HUES6 (cell line): ENCODE measurements around the gene PANK2.
"Not testable (repeated sequence)": the region's sequence is repeated elsewhere in the genome, so short reads cannot be mapped to it uniquely, and the experiment has no call there.

Experiments
- H3K27ac ChIP-seq: 2 replicates; pipeline ENCODE4 v1.7.0; 2013; ENCODE audit warnings: low read depth, mild to moderate bottlenecking, low read length, inconsistent platforms
- H3K27me3 ChIP-seq: 2 replicates; pipeline ENCODE4 v1.6.1; 2013; ENCODE audit warnings: low read length; ENCODE audit not compliant: control insufficient read depth, insufficient read depth
- H3K36me3 ChIP-seq: 2 replicates; pipeline ENCODE4 v1.6.1; 2013; ENCODE audit warnings: low read length; ENCODE audit not compliant: control insufficient read depth, insufficient read depth
- H3K4me1 ChIP-seq: 2 replicates; pipeline ENCODE4 v1.6.1; 2013; ENCODE audit warnings: low read length; ENCODE audit not compliant: control insufficient read depth, insufficient read depth
- H3K4me3 ChIP-seq: 2 replicates; pipeline ENCODE4 v1.5.1; 2013; ENCODE audit warnings: low read depth, low read length
- H3K9ac ChIP-seq: one replicate; pipeline ENCODE4 v1.6.1; 2013; ENCODE audit warnings: mild to moderate bottlenecking, low read length
- H3K9me3 ChIP-seq: 2 replicates; pipeline ENCODE4 v1.6.1; 2013; ENCODE audit warnings: low read depth, low read length; ENCODE audit not compliant: control insufficient read depth, insufficient read depth

PANK2 gene

DNA sequence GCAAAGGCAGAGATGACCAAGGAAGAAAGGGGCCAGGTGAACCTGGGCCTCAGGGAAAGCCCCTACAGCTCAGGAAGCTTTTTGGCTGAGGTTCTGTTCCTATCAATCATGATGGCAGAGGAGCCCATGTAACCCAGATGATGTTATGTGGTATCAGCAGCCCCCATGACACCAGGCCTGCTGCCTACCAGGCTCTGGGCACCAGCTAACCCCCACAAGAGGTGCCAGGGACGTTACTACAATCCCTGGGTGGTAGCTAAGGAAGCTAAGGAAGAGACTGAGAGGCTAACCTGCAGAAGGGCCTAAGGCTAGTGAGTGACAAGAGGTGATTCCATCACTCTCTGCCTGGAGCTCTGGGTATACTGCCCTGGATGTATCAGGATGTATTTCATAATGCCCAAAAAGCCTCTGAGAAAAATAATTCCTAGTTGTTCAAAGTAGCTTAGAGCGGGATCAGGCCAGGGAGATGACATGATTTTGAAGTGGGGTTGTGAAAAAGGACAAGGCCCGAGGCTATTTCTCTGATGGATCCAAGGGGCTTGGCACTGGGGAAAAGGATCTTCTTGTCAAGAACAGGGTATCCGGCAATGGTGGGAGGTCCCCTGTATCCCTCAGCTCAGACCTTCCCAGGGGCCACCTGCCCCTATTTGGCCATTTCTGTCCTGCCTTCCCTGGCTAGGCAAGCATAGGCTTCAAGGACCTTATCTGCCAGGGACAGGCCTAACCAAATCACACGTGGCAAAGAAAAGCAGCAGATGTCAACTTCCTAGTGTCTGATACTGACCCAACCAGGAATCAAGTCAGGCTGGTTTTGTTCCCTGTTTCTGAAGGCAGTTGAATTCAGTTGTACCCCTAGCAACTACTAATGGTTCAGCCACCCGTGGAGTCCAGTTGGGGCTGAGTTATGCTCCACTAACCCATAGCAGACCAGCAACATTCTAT lies 41.3 kb downstream of the PANK2 start:
- peaks cover 32% of the 10 kb centered on the region for H3K36me3 ChIP-seq
- no peaks in the 10 kb centered on the region for H3K9me3 ChIP-seq
- H3K27me3 ChIP-seq: no peaks in the 10 kb centered on the region
- no peak overlapping the region for H3K27ac ChIP-seq
- H3K4me3 ChIP-seq: no peak overlapping the region
- H3K9ac ChIP-seq: no peak overlapping the region
- H3K4me1 ChIP-seq: peaks cover 23% of the 10 kb centered on the region

DNA sequence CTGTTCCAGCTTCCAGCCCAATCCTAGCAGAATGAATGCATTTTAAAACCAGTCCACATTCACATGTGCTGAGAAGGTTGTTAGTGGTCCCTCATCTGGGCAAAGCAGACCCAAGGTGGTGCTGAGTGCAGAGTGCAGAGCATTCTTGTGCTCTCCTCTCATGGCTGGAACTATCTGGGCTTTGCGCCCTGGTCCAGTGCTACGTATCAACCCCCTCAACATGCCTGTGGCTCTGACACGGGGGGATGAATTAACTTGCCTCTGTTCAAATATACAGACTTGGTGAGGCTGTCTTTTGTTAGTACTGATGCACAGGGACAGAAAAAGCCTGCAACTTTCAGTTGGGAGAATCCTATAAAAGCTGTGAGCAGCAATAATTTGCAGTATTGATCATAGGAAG lies 42.5 kb downstream of the PANK2 start:
- H3K9ac ChIP-seq: no peak overlapping the region
- H3K9me3 ChIP-seq: no peaks in the 10 kb centered on the region
- H3K36me3 ChIP-seq: peaks cover 33% of the 10 kb centered on the region
- H3K4me1 ChIP-seq: peaks cover 14% of the 10 kb centered on the region
- H3K4me3 ChIP-seq: no peak overlapping the region
- no peak overlapping the region for H3K27ac ChIP-seq
- H3K27me3 ChIP-seq: no peaks in the 10 kb centered on the region

DNA sequence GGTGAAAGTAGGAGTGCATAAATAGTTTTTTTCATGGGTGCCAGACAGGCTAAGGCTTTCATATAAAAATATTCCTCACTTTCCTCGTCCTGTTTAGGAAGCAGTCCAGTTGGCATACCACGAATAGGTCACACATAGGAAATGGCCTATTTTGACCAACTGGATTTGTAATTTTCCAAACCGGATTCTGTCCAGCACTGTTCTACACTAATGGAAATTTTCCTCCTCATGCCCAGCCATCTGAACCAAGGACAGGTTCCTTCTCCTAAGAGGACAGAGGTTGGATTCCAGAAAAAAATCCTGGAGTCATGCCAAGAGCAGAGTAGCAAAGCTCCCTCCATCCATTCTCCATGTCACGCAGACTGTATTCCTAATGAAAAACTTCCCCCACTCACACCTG lies 43.1 kb downstream of the PANK2 start:
- no peak overlapping the region for H3K27ac ChIP-seq
- peaks cover 31% of the 10 kb centered on the region for H3K36me3 ChIP-seq
- no peak overlapping the region for H3K4me3 ChIP-seq
- no peaks in the 10 kb centered on the region for H3K9me3 ChIP-seq
- peaks cover 8% of the 10 kb centered on the region; the same call in 1 of the 2 replicates for H3K4me1 ChIP-seq
- H3K27me3 ChIP-seq: no peaks in the 10 kb centered on the region
- H3K9ac ChIP-seq: no peak overlapping the region

- no peak overlapping the region for H3K4me3 ChIP-seq
- H3K9me3 ChIP-seq: no peaks in the 10 kb centered on the region
- H3K4me1 ChIP-seq: peaks cover 6% of the 10 kb centered on the region; the same call in 1 of the 2 replicates
- no peak overlapping the region for H3K9ac ChIP-seq
- H3K27me3 ChIP-seq: no peaks in the 10 kb centered on the region
- no peak overlapping the region for H3K27ac ChIP-seq
- peaks cover 32% of the 10 kb centered on the region for H3K36me3 ChIP-seq
Observed at GRCh38 chr20:3932681-3933080, 43.5 kb downstream of the PANK2 start.

GRCh38 chr20:3933218-3933617 lies 44.0 kb downstream of the PANK2 start:
- Histone ChIP-seq H3K27ac (no peak overlapping the region), H3K36me3 (peaks cover 35% of the 10 kb centered on the region)

GRCh38 chr20:3934624-3935023 lies 45.4 kb downstream of the PANK2 start:
- Histone ChIP-seq H3K4me3 (no peak overlapping the region), H3K9ac (no peak overlapping the region), H3K9me3 (no peaks in the 10 kb centered on the region), H3K36me3 (peaks cover 39% of the 10 kb centered on the region), H3K27ac (no peak overlapping the region), H3K27me3 (no peaks in the 10 kb centered on the region), H3K4me1 (no peaks in the 10 kb centered on the region)

More at GRCh38 chr20:3933218-3933617, 44.0 kb downstream of the PANK2 start:
- Histone ChIP-seq H3K9ac (no peak overlapping the region), H3K27me3 (no peaks in the 10 kb centered on the region), H3K4me1 (0 out of 2 replicates have a peak, but pooled peaks cover under 1% of the 10 kb centered on the region), H3K4me3 (no peak overlapping the region), H3K9me3 (no peaks in the 10 kb centered on the region)

DNA sequence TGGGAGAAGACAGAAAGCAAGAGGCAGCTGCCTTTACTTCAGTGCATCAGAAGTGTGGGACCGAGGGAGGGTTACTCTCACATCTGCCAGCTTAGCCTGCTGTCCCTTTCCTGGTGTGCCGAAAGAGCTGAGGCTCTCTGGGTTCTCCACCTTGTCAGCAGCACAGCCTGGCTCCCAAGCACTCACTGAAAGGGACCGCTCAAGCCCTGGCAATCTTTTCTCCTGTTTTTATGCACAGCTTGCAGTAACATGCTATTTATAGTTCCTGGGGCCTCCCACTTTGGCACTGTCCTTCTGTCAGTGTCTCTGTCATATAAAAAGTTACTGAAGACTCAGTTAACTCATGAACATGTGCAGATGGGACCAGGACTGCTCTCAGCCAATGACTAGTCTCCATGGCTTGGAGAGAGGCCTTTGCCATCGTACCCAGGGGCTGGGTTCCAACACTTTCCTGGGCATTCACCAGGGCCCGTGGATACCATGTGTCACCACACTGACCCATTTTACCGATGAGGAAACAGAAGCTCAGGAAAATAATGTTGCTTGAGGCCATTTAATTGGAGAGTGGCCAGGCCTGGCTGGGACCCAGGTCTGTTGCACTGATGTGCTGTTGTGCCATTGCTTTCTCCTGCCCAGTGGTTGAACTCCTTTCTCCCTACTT lies 46.2 kb downstream of the PANK2 start:
- H3K27ac ChIP-seq: no peak overlapping the region
- H3K9me3 ChIP-seq: no peaks in the 10 kb centered on the region
- no peaks in the 10 kb centered on the region for H3K27me3 ChIP-seq
- H3K4me1 ChIP-seq: no peaks in the 10 kb centered on the region
- peaks cover 45% of the 10 kb centered on the region for H3K36me3 ChIP-seq
- H3K4me3 ChIP-seq: no peak overlapping the region
- no peak overlapping the region for H3K9ac ChIP-seq

DNA sequence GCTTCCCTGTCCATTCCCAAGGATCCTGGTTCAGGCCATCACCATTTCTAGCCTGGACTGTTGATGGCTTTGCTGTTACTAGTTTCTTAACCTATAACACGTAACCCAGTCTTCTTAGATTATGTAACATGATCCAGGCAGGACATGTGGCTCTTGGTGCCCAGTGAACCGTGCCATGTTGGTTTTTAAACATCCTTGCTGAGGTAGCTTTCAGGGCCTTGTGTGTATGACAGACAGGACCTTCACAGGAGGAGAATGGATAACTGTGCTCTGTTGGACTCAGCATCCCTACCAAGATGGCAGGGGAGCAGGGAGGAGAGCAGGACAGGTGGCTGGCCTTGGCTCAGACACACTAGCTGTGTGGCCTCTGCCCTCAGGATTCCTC lies 46.8 kb downstream of the PANK2 start:
- H3K9me3 ChIP-seq: no peaks in the 10 kb centered on the region
- H3K36me3 ChIP-seq: peaks cover 50% of the 10 kb centered on the region
- H3K27me3 ChIP-seq: no peaks in the 10 kb centered on the region
- H3K9ac ChIP-seq: no peak overlapping the region
- H3K27ac ChIP-seq: no peak overlapping the region
- H3K4me1 ChIP-seq: no peaks in the 10 kb centered on the region
- H3K4me3 ChIP-seq: no peak overlapping the region

DNA sequence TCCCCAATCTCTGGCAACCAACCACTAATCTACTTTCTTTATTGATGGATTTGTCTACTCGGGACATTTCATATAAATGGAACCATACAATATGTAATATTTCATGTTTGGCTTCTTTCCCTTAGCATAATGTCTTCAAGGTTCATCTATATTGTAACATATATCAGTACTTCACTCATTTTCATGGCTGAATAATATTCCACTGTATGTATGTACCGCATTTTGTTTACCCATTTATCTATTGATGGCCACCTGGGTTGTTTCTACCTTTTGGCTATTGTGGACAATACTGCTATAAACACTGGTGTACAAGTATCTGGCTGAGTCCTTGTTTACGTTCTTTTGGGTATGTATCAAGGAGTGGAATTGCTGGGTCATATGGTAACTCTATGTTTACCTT lies 48.4 kb downstream of the PANK2 start:
- Histone ChIP-seq H3K9ac (no peak overlapping the region), H3K4me3 (no peak overlapping the region), H3K27me3 (no peaks in the 10 kb centered on the region), H3K4me1 (no peaks in the 10 kb centered on the region), H3K27ac (no peak overlapping the region), H3K36me3 (peaks cover 48% of the 10 kb centered on the region), H3K9me3 (no peaks in the 10 kb centered on the region)

GRCh38 chr20:3940905-3941304 lies 51.7 kb downstream of the PANK2 start:
- H3K36me3 ChIP-seq: peaks cover 31% of the 10 kb centered on the region
- H3K27me3 ChIP-seq: no peaks in the 10 kb centered on the region
- no peak overlapping the region for H3K4me3 ChIP-seq
- H3K9me3 ChIP-seq: no peaks in the 10 kb centered on the region
- no peak overlapping the region for H3K9ac ChIP-seq
- no peak overlapping the region for H3K27ac ChIP-seq
- H3K4me1 ChIP-seq: no peaks in the 10 kb centered on the region

DNA sequence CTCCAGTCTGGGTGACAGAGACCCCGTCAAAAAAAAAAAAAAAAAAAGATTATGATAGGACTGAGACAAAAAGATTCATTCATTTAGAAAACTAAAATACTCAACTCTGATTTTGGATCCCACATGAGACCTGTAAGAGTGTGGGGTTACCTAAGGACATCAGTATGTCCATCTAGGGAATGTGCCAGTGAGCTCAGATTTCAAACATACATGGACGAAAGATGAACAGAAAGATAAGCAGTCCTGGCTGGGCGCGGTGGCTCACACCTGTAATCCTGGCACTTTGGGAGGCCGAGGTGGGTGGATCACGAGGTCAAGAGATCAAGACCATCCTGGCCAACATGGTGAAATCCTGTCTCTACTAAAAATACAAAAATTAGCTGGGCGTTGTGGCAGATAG lies 57.5 kb downstream of the PANK2 start:
- H3K36me3 ChIP-seq, H3K27me3 ChIP-seq, H3K9ac ChIP-seq, H3K4me1 ChIP-seq, H3K9me3 ChIP-seq, H3K4me3 ChIP-seq, H3K27ac ChIP-seq: not testable (repeated sequence)
